Activated CD8-positive, alpha-beta memory T cell treated with anti-CD3 and anti-CD28 coated beads, Interleukin-2, amount 50 U/mL, for 4 hours (primary cell): ENCODE data around the gene CCDC171.
"Not testable (repeated sequence)": the region's sequence is repeated elsewhere in the genome, so short reads cannot be mapped to it uniquely, and the experiment has no call there.

Experiments used
- DNase-seq: peaks from one replicate; pipeline ENCODE4 v3.0.0-alpha.2; 2020

Gene CCDC171

GRCh38 chr9:15552636-15553527 lies at the start of gene CCDC171:
CCDC171 (plus strand) TSS chr9:15553043; CDS start chr9:15564089, 11,046 bp downstream.
- DNase-seq: peak; percentile 84

- DNase-seq: no peak
Observed at GRCh38 chr9:15505921-15506320, 46.9 kb upstream of the CCDC171 start.

GRCh38 chr9:15509931-15510788 lies 42.7 kb upstream of the CCDC171 start:
- peak; percentile 66 for DNase-seq

GRCh38 chr9:15510789-15511575 lies 41.9 kb upstream of the CCDC171 start, which contains the start of gene PSIP1:
PSIP1 (minus strand) TSS chr9:15510970; CDS start chr9:15510188, 782 bp downstream.
- peak; percentile 80 for DNase-seq

- no peak for DNase-seq
Observed at GRCh38 chr9:15512204-15512603, 40.6 kb upstream of the CCDC171 start.

GRCh38 chr9:15512889-15513288 lies 40.0 kb upstream of the CCDC171 start:
- DNase-seq: no peak

- no peak for DNase-seq
Observed at GRCh38 chr9:15513335-15513734, 39.5 kb upstream of the CCDC171 start.

- no peak for DNase-seq
Observed at GRCh38 chr9:15519831-15520230, 33.0 kb upstream of the CCDC171 start.

- no peak for DNase-seq
Observed at GRCh38 chr9:15521254-15521653, 31.6 kb upstream of the CCDC171 start.

GRCh38 chr9:15522130-15522755 lies 30.6 kb upstream of the CCDC171 start:
- DNase-seq: no peak

- DNase-seq: no peak
Observed at GRCh38 chr9:15524845-15525455, 27.9 kb upstream of the CCDC171 start.

GRCh38 chr9:15525958-15526357 lies 26.9 kb upstream of the CCDC171 start:
- DNase-seq: no peak

GRCh38 chr9:15527035-15527434 lies 25.8 kb upstream of the CCDC171 start:
- not testable (repeated sequence) for DNase-seq

GRCh38 chr9:15529566-15530324 lies 23.1 kb upstream of the CCDC171 start:
- no peak for DNase-seq

- DNase-seq: no peak
Observed at GRCh38 chr9:15531380-15531779, 21.5 kb upstream of the CCDC171 start.

- DNase-seq: no peak
Observed at GRCh38 chr9:15541872-15542271, 11.0 kb upstream of the CCDC171 start.

GRCh38 chr9:15542624-15543023 lies 10.2 kb upstream of the CCDC171 start:
- no peak for DNase-seq

GRCh38 chr9:15543047-15543813 lies 9.6 kb upstream of the CCDC171 start:
- no peak for DNase-seq

- no peak for DNase-seq
Observed at GRCh38 chr9:15549611-15550010, 3.2 kb upstream of the CCDC171 start.

GRCh38 chr9:15553528-15553898 lies 670 bp downstream of the CCDC171 start:
- no peak for DNase-seq
